Measurements from ENCODE around the gene WBP4.

The WBP4 gene

DNA sequence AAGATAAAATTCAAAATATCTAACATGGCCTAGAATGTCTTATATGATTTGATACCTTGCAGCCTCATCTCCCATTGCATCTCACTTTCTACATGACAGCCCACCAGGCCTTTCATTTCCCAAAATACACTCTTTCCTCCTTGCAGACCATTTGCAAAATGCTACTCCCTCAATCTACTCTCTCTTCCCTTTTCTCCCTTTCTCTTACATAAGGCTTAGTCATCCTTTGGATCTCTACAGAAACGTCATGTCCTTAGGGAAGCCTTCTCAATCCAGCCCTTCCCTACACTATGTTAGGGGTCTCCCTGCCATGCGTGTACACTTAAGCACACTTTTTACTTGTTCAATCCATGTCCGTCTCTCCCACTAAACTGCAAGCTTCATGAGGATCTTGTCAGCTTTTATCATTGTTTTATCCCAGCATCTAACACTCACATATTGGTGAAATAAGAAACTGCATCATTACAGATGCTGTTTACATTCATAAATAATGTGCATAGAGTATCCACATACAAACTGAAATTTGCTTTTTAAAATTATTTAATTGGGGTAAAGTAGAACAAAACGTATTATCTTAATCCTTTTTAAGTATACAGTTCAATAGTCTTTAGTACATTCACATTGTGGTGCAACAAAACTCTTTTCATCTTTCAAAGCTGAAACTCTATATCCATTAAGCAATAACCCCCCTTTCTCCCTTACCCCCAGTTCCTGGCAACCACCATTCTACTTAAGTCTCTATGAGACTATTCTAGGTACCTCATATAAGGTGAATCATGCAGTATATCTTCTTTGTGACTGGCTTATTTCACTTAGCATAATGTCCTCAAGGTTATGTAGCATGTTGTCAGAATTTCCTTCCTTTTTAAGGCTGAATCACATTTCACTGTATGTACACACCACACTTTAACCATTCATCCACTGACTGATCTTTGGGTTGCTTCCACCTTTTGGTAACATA lies 11.5 kb upstream of the WBP4 start:
- FAIRE-seq = no peak

DNA sequence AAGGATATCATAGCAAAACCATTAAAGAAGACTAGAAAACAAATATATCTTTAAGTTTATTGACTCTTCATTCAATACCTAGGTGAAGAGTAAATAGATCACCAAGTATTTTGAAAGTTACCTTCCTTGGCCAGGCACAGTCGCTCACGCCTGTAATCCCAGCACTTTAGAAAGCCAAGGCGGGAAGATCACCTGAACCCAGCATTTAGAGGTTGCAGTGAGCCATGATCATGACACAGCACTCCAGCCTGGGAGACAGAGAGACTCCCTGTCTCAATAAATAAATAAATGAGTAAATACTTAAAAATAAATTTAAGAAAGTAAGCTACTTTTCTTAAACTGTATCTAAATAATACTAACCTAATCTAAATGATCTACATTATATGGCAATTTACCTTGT lies 8.9 kb upstream of the WBP4 start:
- FAIRE-seq = no peak

- FAIRE-seq = no peak
Observed at GRCh38 chr13:41053384-41053826, 7.9 kb upstream of the WBP4 start.

DNA sequence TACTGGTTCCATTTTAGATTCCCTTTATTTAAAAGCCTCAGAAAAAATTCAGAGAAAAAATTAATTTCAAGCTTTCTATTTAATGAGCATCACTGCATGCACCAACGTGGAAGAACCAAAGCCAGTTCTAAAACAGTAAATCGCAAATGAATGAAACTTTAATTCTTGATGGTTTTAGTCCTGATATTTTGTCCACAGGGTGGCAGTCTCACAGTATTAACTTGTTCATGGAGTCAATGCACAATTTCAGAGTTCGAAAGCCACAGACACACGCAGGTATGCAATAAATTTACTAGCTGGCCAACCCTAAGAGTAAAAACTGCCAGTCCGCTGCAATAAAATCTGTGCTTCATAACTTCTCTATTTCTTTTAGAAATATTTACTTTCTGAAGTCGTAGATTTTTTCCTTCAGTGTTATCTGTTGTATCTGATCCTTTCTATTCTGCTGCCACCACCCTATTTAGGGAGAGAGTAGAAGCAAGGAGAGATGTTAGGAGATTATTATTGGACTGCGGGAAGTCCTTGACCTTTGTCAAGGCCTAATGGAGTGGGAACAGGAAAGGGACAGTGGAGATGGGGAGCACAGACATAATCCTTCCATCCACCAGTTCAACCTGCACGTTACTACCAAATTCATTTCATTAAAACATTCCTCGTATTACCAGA lies 7.0 kb upstream of the WBP4 start:
- FAIRE-seq = peak; percentile 31

DNA sequence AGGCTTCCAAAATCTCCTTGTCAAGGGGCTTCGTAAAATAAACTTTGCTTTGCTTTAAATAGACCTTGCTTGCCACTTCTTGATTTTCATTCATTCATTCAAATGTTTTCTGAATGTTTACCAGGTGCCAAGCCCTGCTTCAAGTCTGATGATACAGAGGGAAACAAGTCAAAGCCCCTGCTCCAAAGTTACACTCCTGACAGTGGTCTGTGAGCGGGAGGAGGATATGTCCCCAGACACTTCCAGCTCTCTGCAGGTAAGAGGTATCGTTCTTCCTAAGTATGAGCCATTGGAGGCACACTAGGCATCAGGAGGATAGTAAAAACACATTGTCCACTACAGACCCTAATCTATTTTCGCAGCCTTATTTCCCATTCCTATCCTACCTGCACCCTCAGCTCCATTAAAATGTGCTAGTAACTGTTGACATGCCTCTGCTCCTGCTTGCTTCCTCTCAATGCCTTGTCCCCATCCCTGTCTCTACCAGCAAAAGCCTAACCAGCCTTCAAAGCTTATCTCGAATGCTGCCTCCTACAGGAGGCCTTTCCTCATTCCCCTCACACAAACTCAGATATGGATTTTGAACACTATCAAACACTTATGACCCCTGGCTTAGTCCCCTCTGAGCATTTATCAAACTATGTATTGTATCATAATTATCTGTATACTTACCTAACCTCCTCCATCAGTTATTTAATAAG lies 6.2 kb upstream of the WBP4 start:
- FAIRE-seq = no peak

- no peak for FAIRE-seq
Observed at GRCh38 chr13:41056194-41056593, 5.1 kb upstream of the WBP4 start.

GRCh38 chr13:41056826-41057711 lies 4.2 kb upstream of the WBP4 start:
- FAIRE-seq = no peak

DNA sequence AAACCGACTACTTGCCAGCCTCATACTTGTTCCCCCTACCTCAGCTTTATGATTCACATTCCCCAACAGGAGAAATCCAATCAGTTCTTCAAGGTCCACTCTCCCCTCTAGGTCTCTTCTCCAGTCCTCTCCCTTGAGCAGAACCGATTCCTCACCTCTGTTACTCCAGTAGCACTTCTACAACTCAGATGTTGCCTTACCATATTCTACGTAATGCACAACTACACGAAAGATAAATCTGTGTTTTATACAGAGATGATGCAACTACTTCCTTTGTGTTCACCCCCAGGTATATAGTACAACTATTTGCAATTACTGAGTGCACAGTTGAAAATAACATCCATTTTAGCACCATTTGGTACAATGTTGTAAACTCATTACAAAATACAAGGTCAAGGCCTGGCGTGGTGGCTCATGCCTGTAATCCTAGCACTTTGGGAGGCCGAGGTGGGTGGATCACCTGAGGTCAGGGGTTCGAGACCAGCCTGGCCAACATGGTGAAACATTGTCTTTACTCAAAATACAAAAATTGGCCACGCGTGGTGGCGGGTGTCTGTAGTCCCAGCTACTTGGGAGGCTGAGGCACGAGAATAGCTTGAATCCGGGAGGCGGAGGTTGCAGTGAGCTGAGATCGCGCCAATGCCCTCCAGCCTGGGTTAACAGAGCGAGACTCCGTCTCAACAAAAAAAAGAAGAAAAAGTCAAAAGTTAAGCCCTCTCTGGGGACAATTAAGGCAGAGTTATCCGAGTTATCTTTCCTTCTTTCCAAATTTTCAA lies 2.8 kb upstream of the WBP4 start:
- FAIRE-seq = no peak

GRCh38 chr13:41059456-41060081 lies 1.7 kb upstream of the WBP4 start:
- no peak for FAIRE-seq

DNA sequence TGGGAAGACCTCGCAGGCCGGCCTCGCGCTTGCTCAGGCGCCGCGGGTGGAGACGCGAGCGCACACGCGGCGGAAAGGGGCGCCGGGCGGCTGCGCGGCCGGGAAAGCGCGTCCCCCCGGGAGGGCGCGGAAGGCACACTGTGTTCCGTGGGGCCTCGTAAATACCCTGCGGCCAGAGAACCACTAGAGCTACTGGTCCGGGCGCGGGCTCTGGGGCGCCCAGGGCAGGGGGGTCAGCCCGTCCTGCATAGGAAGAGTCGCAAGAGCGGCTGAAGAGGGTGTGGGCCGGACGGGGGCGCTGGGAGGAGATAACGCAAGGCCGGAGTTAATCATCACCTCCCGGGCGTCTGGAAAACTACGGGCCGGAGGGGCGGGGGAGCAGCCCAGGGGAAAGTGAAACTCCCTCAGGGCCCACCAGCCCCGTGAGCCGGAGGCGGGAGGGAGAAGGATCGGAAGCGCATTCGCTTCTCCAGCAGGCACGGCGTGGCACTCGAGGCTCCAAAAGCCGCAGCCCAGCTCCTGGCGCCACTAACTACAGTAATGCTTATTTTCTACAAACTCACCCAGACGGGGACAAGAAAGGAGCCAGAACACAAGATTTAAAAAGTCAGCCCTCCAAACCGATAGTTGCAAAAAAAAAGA lies 1.1 kb upstream of the WBP4 start:
- no peak for FAIRE-seq

DNA sequence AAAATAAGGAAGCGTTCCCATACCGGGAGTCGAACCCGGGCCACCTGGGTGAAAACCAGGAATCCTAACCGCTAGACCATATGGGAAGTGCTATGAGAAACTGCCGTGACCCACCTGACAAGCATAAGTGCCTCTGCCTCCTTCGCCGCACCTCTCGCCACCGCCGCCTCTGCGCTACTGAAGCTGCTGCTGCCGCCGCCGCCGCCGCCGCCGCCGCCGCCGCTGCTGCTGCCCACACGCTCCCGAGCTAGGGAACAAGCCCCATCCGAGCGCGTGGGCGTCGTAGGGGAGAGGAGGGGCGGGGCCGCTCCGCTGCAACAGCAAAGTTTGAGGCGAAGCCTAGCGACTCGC lies 610 bp upstream of the WBP4 start:
- no peak for FAIRE-seq

- no peak for FAIRE-seq
Observed at GRCh38 chr13:41061914-41062837, 867 bp downstream of the WBP4 start.

- FAIRE-seq = no peak
Observed at GRCh38 chr13:41064493-41064892, 3.2 kb downstream of the WBP4 start.

DNA sequence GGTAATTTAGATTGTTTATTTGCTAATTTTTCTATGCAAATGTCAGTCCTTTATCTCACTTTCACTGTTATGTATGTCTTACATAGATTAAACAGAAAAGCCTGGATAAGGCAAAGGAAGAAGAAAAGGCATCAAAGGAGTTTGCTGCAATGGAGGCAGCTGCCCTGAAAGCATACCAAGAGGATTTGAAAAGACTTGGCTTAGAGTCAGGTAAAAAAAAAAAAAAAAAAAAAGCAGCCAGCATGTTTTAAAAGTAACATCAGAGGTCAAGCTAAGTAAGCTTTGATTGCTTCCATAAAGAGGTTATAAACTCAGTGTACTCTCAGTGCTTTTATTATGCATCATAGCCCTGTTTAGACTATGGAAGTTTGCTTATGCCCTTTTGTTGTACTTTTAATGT lies 3.8 kb downstream of the WBP4 start:
- no peak for FAIRE-seq

DNA sequence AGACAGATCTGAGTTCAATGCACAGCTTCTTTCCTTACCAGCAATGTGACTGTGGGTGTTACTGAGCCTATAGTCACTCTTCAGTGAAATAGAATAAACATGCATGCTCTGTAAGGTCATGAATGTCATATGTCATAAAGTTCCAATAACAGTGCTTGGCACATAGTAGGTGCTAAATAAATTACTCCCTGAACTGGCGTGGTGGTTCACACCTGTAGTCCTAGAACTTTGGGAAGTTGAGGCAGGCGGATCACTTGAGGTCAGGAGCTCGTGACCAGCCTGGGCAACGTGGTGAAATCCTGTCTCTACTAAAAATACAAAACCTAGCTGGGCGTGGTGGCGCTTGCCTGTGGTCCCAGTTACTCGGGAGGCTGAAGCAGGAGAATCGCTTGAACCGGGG lies 13.2 kb downstream of the WBP4 start:
- FAIRE-seq = no peak

DNA sequence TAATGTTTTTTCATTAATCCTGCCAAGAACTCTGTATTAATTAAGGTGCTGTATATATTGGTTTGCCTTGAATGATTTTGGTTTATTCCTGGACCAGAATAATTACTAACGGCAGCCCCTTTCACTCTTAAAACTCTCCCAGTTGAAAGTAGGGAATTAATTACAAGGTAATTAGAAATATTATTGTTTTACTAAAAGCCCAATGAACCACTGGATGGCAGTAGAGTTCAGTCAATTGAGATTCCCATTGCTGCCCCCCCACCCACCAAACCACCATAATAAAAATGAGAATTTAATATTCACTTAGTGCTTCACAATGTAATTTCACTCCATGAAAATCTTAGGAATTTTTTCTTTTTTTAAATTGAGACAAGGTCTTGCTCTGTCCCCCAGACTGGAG lies 13.7 kb downstream of the WBP4 start:
- no peak for FAIRE-seq

DNA sequence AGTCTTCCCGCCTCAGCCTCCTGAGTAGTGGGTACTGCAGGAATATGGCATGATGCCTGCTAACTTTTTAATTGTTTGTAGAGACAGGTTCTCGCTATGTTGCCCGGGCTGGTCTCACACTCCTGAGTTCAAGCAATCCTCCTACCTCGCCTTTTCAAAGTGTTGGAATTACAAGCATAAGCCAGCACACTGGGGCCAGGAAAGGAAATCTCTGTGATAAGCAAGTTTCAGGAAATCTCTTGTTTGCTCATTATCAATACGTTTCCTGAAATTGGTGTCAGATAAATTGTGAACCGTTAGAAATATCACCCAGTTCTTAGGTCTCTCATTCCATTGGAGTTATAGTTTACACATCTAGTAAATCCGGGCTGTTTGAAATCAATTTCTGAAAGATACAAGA lies 14.2 kb downstream of the WBP4 start:
- no peak for FAIRE-seq

GRCh38 chr13:41077475-41077874 lies 16.2 kb downstream of the WBP4 start:
- no peak for FAIRE-seq

DNA sequence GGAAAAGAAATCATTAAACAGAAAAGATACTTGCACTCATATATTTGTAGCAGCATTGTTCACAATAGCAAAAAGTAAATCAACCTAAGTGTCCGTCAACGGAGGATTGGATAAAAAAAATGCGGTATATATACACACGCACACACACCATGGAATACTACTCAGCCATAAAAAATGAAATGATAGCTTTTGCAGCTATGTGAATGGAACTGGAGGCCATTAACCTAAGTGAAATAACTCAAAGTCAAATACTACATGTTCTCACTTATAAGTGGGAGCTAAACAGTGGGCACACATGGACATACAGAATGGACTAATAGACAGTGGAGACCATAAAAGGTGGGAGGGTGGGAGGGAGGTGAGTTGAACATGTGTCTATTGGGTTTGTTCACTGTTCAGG lies 18.4 kb downstream of the WBP4 start:
- no peak for FAIRE-seq
